Aorta (tissue), 5 donors: ENCODE measurements around the gene WNT16. TPM values are rescaled to one million over a fixed set of nuclear protein-coding genes. Genes with fewer than 3 reads are reported as not detected.

Experiments
- ATAC-seq: fragments of 200-7000 bp; cut with Tn5 transposase; one replicate; pipeline ENCODE4 v1.9.1; 2022; ENCODE audit warnings: moderate library complexity; ENCODE audit not compliant: low FRiP score
- DNase-seq, 2 donors: peaks; one replicate each; pipeline ENCODE4 v3.0.0-alpha.2; 2020
- H3K27ac ChIP-seq, 2 donors: one replicate each; pipeline ENCODE4 v1.5.1; 2013; ENCODE audit warnings: low read length in 2 of 2, mild to moderate bottlenecking in 2 of 2, moderate library complexity in 2 of 2, control low read depth in 1 of 2, inconsistent platforms in 1 of 2, low read depth in 1 of 2
- H3K27me3 ChIP-seq, 2 donors: one replicate each; pipeline ENCODE4 v1.6.1; 2013; ENCODE audit warnings: control low read depth in 1 of 2, low read length in 1 of 2, mild to moderate bottlenecking in 1 of 2, moderate library complexity in 1 of 2; ENCODE audit not compliant: insufficient read depth in 2 of 2, control insufficient read depth in 1 of 2
- H3K36me3 ChIP-seq, 2 donors: one replicate each; pipeline ENCODE4 v1.6.1; 2013; ENCODE audit warnings: control low read depth in 1 of 2, low read length in 1 of 2, mild to moderate bottlenecking in 1 of 2; ENCODE audit not compliant: insufficient read depth in 2 of 2, control insufficient read depth in 1 of 2
- H3K4me1 ChIP-seq, 2 donors: one replicate each; pipeline ENCODE4 v1.6.1; 2013; ENCODE audit warnings: low read length in 2 of 2, control low read depth in 1 of 2, mild to moderate bottlenecking in 1 of 2, moderate library complexity in 1 of 2; ENCODE audit not compliant: insufficient read depth in 2 of 2, control insufficient read depth in 1 of 2
- H3K4me3 ChIP-seq, 2 donors: one replicate each; pipeline ENCODE4 v1.5.1; 2013; ENCODE audit warnings: low read length in 2 of 2, control low read depth in 1 of 2, mild to moderate bottlenecking in 1 of 2
- H3K9me3 ChIP-seq: one replicate; pipeline ENCODE4 v1.6.1; 2013; ENCODE audit warnings: mild to moderate bottlenecking, low read length; ENCODE audit not compliant: control insufficient read depth
- WGBS, 2 donors: extraction: QIAGEN DNeasy Blood & Tissue Kit; methylation state at CpG; one replicate each; pipeline ENCODE4 v1.1.7; 2013; 5-methylcytosine and 5-hydroxymethylcytosine counted together
- intact Hi-C, 2 donors: fragments of 100-400 bp; cut with DNase I; formaldehyde crosslinking; loops; one replicate each; pipeline versions ENCODE4 v1.14.2 to v1.15.0; 2022
- polyA plus RNA-seq, 2 donors: library from polyadenylated mRNA; stranded (reverse); fragments of 200-250 nt; gene quantifications; one replicate each; pipeline ENCODE4 v1.2.3, GENCODE V29; 2013
- total RNA-seq, 2 donors: library from RNA; stranded (reverse); fragmentation: NEBNext Ultra II Directional; extraction: Animal tissue kit (Norgen Biotek cat#: 25700); gene quantifications; one replicate each; pipeline ENCODE4 v1.2.1, GENCODE V29; 2021
- donor health status: healthy with polysubstance abuse.
- donor health status: Bipolar disorder and iron deficiency.
- donor health status: DM: no; HTN: no; CAD: no.
- donor health status: DM: no; HTN: no; CAD: no.
- donor health status: DM: yes; HTN: yes; CAD: no.

Gene WNT16
- total and polyA plus RNA-seq, 4 donors: not detected

- no peak for DNase-seq
- H3K36me3 ChIP-seq: peaks cover 0 to 3% of the 10 kb centered on the region in 2 donors
Measured at GRCh38 chr7:121351682-121352081, 22.9 kb downstream of the WNT16 start.

GRCh38 chr7:121352323-121352722, 23.5 kb downstream of the WNT16 start:
- DNase-seq (no peak), ATAC-seq (no peak)
- Histone ChIP-seq H3K4me1 (no peaks in the 10 kb centered on the region), H3K9me3 (no peaks in the 10 kb centered on the region), H3K27ac (no peak overlapping the region), H3K27me3 (no peaks in the 10 kb centered on the region), H3K4me3 (no peak overlapping the region), H3K36me3 (peaks cover 0 to 4% of the 10 kb centered on the region in 2 donors)
- 79 to 88% methylated on average over 3 of the region's 3 CpGs for WGBS, 2 donors
- intact Hi-C loops: no loop called here

More at GRCh38 chr7:121351682-121352081, 22.9 kb downstream of the WNT16 start:
- no peak overlapping the region for H3K27ac ChIP-seq
- no peak for ATAC-seq
- intact Hi-C loops: no loop called here
- H3K4me1 ChIP-seq: no peaks in the 10 kb centered on the region
- H3K9me3 ChIP-seq: no peaks in the 10 kb centered on the region
- no peaks in the 10 kb centered on the region for H3K27me3 ChIP-seq
- H3K4me3 ChIP-seq: no peak overlapping the region

GRCh38 chr7:121355574-121355973, 26.8 kb downstream of the WNT16 start:
- ATAC-seq (no peak), DNase-seq (no peak)
- no peaks in the 10 kb centered on the region for H3K9me3 ChIP-seq
- H3K27ac ChIP-seq: no peak overlapping the region
- peaks cover 0 to 6% of the 10 kb centered on the region in 2 donors for H3K36me3 ChIP-seq
- no peaks in the 10 kb centered on the region for H3K27me3 ChIP-seq
- no peaks in the 10 kb centered on the region for H3K4me1 ChIP-seq
- 80 to 85% methylated on average over 2 of the region's 2 CpGs for WGBS, 2 donors
- intact Hi-C loops: no loop called here
- no peak overlapping the region for H3K4me3 ChIP-seq

GRCh38 chr7:121360564-121360963, 31.8 kb downstream of the WNT16 start:
- Histone ChIP-seq H3K27me3 (no peaks in the 10 kb centered on the region), H3K9me3 (no peaks in the 10 kb centered on the region), H3K36me3 (peaks cover 0 to 5% of the 10 kb centered on the region in 2 donors), H3K4me3 (no peak overlapping the region), H3K4me1 (no peaks in the 10 kb centered on the region), H3K27ac (no peak overlapping the region)
- DNase-seq: no peak
- WGBS, 2 donors: 86 to 89% methylated on average over 5 of the region's 5 CpGs
- ATAC-seq: no peak
- intact Hi-C loops: loop anchor here in 1 of 2 donors (10.0 kb wide), 1 partner anchor 634 kb away; no protein-coding TSS in a partner anchor

GRCh38 chr7:121366852-121367431, 38.1 kb downstream of the WNT16 start:
- ATAC-seq: no peak
- H3K4me3 ChIP-seq: no peak overlapping the region
- WGBS, 2 donors: 25 to 28% methylated on average over 2 of the region's 2 CpGs
- H3K4me1 ChIP-seq: no peaks in the 10 kb centered on the region
- H3K36me3 ChIP-seq: no peaks in the 10 kb centered on the region
- H3K27ac ChIP-seq: no peak overlapping the region
- H3K9me3 ChIP-seq: no peaks in the 10 kb centered on the region
- DNase-seq: no peak
- H3K27me3 ChIP-seq: no peaks in the 10 kb centered on the region
- intact Hi-C loops: loop anchor here (1.0 to 10.0 kb wide), 2 partner anchors 180 to 628 kb away; no protein-coding TSS in a partner anchor

GRCh38 chr7:121369462-121369861, 40.7 kb downstream of the WNT16 start:
- no peak for ATAC-seq

GRCh38 chr7:121371367-121371766, 42.6 kb downstream of the WNT16 start:
- DNase-seq (no peak), ATAC-seq (no peak)
- H3K27ac ChIP-seq: no peak overlapping the region
- no peaks in the 10 kb centered on the region for H3K9me3 ChIP-seq
- intact Hi-C loops: no loop called here
- WGBS, 2 donors: 56% methylated on average over 1 of the region's 1 CpG
- H3K27me3 ChIP-seq: no peaks in the 10 kb centered on the region
- H3K4me3 ChIP-seq: no peak overlapping the region
- peaks cover 0 to 2% of the 10 kb centered on the region in 2 donors for H3K36me3 ChIP-seq
- no peaks in the 10 kb centered on the region for H3K4me1 ChIP-seq

More at GRCh38 chr7:121369462-121369861, 40.7 kb downstream of the WNT16 start:
- no peak overlapping the region for H3K4me3 ChIP-seq
- no peaks in the 10 kb centered on the region for H3K27me3 ChIP-seq
- H3K36me3 ChIP-seq: no peaks in the 10 kb centered on the region
- intact Hi-C loops: loop anchor here in 1 of 2 donors (2.0 to 10.0 kb wide), 2 partner anchors 177 to 625 kb away; no protein-coding TSS in a partner anchor
- no peaks in the 10 kb centered on the region for H3K9me3 ChIP-seq
- no peak for DNase-seq
- no peaks in the 10 kb centered on the region for H3K4me1 ChIP-seq
- WGBS, 2 donors: 25 to 29% methylated on average over 2 of the region's 2 CpGs
- H3K27ac ChIP-seq: no peak overlapping the region

GRCh38 chr7:121371883-121372282, 43.1 kb downstream of the WNT16 start:
- ATAC-seq (no peak), DNase-seq (no peak)
- H3K27me3 ChIP-seq: no peaks in the 10 kb centered on the region
- H3K4me1 ChIP-seq: no peaks in the 10 kb centered on the region
- H3K27ac ChIP-seq: no peak overlapping the region
- H3K9me3 ChIP-seq: no peaks in the 10 kb centered on the region
- peaks cover 0 to 2% of the 10 kb centered on the region in 2 donors for H3K36me3 ChIP-seq
- intact Hi-C loops: no loop called here
- no peak overlapping the region for H3K4me3 ChIP-seq
- whole genome bisulfite sequencing, 2 donors: 40 to 41% methylated on average over 2 of the region's 2 CpGs

GRCh38 chr7:121372376-121373010, 43.7 kb downstream of the WNT16 start:
- DNase-seq: no peak
- Histone ChIP-seq H3K36me3 (peaks cover 0 to 2% of the 10 kb centered on the region in 2 donors), H3K27ac (no peak overlapping the region)

More at GRCh38 chr7:121372376-121373010, 43.7 kb downstream of the WNT16 start:
- 95 to 99% methylated on average over 2 of the region's 2 CpGs for WGBS, 2 donors
- H3K9me3 ChIP-seq: no peaks in the 10 kb centered on the region
- no peak overlapping the region for H3K4me3 ChIP-seq
- H3K4me1 ChIP-seq: no peaks in the 10 kb centered on the region
- ATAC-seq: no peak
- no peaks in the 10 kb centered on the region for H3K27me3 ChIP-seq
- intact Hi-C loops: no loop called here
